ENCODE measurements around the gene GBA2.

- TF ChIP-seq YY1 (IDR thresholded peaks at IDR 0.05; ENCODE audit: low read depth) (no peak), RAD21 (IDR thresholded peaks at IDR 0.05; ENCODE audit: low read depth) (no peak), NFIC (IDR thresholded peaks at IDR 0.05) (no peak)
Observed at GRCh38 chr9:35771943-35772342, 22.9 kb upstream of the GBA2 start.
